ENCODE data around the gene EEFSEC.

The EEFSEC gene

DNA sequence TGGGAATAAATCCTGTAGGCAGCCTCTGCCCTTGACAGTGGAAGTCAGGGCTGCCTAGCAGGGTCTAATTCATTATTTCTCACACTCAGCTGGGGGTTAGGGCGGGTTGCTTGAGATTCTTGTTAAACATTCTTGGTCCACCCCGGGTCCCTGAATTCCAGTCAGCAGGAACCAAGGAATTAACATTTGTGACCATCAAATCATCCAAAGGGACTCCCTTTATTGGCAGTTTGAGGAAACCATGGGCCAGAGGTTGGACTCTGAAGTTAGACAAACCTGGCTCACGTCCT is 122.8 kb downstream of the EEFSEC start:
- no peak for TF ChIP-seq CTCF (IDR thresholded peaks at IDR 0.05; ENCODE audit: unreplicated experiment in 3 of 3)
- Mint-ChIP-seq H3K36me3 (ENCODE audit: low read depth) (no peaks in the 10 kb centered on the region), H3K27me3 (ENCODE audit: low read depth) (no peaks in the 10 kb centered on the region), H3K4me1 (peaks cover 57% of the 10 kb centered on the region), H3K27ac (peak overlapping the region; percentile 73 to 94 (median 92)), H3K9me3 (no peaks in the 10 kb centered on the region), H3K4me3 (no peak overlapping the region)

- H3K4me3 Mint-ChIP-seq, result peak overlapping the region in 1 of 3 experiments; percentile 12
- peaks cover 63% of the 10 kb centered on the region for H3K4me1 Mint-ChIP-seq
- peak overlapping the region; percentile 73 to 94 (median 92) for H3K27ac Mint-ChIP-seq
- TF ChIP-seq CTCF (IDR thresholded peaks at IDR 0.05; ENCODE audit: unreplicated experiment in 3 of 3), result no peak
- H3K9me3 Mint-ChIP-seq, result no peaks in the 10 kb centered on the region
- H3K27me3 Mint-ChIP-seq (ENCODE audit: low read depth), result no peaks in the 10 kb centered on the region
- no peaks in the 10 kb centered on the region for H3K36me3 Mint-ChIP-seq (ENCODE audit: low read depth)
Observed at GRCh38 chr3:128276577-128277183, 123.4 kb downstream of the EEFSEC start.

DNA sequence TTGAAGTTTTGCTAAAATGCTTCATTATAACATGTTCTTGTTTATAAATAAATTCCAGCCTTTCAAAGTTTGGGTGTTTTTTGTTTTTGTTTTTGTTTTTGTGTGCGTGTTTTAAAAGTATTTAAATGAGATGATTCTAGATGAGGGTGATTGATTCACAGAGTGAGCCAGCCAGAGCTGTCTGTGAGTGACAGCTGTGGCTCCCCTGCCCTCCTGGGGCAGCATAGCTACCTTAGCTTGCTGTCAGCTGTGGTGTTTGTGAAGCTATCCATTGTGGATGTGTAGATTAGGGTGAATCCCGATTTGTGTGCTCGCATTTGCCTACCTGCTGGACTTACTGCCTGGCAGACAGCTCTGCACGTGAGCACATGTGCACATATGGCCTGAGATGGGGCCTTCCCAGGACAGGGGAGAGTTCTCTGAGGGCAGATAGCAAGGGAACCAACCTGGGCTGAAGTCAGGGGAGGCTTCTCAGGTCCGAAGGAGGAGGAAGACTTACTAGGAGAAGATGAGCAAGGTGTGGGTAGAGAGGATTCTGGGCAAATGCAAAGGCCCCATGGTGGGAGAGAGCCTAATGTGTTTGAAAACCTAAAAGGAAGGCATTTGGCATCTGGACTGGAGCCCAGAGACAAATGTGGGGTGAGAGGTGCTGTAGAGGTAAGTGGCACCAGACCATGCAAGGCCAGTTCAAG is 124.2 kb downstream of the EEFSEC start:
- TF ChIP-seq CTCF (IDR thresholded peaks at IDR 0.05; ENCODE audit: unreplicated experiment in 3 of 3), result no peak
- no peaks in the 10 kb centered on the region for H3K36me3 Mint-ChIP-seq (ENCODE audit: low read depth)
- no peaks in the 10 kb centered on the region for H3K9me3 Mint-ChIP-seq
- peak overlapping the region; percentile 3 to 24 (median 6) for H3K4me3 Mint-ChIP-seq
- no peaks in the 10 kb centered on the region for H3K27me3 Mint-ChIP-seq (ENCODE audit: low read depth)
- H3K4me1 Mint-ChIP-seq, result peaks cover 71% of the 10 kb centered on the region
- H3K27ac Mint-ChIP-seq, result peak overlapping the region; percentile 92 to 96 (median 94)

DNA sequence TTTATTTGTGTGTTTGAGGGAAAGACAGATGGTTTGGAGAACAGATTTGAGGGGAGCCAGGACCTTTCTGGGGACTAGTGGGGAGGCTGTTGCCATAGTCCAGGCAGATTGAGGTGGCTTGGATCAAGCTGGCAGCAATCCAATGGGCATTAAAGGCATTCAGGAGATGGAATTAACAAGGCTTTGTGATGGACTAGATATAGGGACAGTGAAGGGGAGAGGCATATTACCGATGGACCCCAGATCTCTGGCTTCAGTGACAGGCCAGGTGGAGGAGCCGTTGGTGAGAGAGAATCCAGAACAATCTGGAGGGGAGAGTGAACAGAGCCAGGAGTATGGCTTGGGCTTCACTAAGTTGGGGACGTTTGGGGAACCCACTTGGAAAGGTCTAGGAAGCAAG is 124.8 kb downstream of the EEFSEC start:
- no peak for TF ChIP-seq CTCF (IDR thresholded peaks at IDR 0.05; ENCODE audit: unreplicated experiment in 3 of 3)
- Mint-ChIP-seq H3K9me3 (no peaks in the 10 kb centered on the region), H3K27me3 (ENCODE audit: low read depth) (no peaks in the 10 kb centered on the region), H3K4me3 (peak overlapping the region in 2 of 3 experiments; percentile 0 to 3), H3K4me1 (peaks cover 76% of the 10 kb centered on the region), H3K36me3 (ENCODE audit: low read depth) (no peaks in the 10 kb centered on the region), H3K27ac (peak overlapping the region; percentile 92 to 96 (median 94))

GRCh38 chr3:128278761-128279600 is 125.7 kb downstream of the EEFSEC start:
- Mint-ChIP-seq H3K27me3 (ENCODE audit: low read depth) (no peaks in the 10 kb centered on the region), H3K4me1 (peaks cover 79% of the 10 kb centered on the region), H3K36me3 (ENCODE audit: low read depth) (no peaks in the 10 kb centered on the region), H3K9me3 (no peaks in the 10 kb centered on the region), H3K4me3 (peak overlapping the region; percentile 7 to 17 (median 13)), H3K27ac (peak overlapping the region; percentile 92 to 96 (median 94))
- peak in 2 of 3 experiments; percentile 9 to 32 for TF ChIP-seq CTCF (IDR thresholded peaks at IDR 0.05; ENCODE audit: unreplicated experiment in 3 of 3)

All from nephron (organoid).